A549 (cell line): ENCODE measurements around the gene OR6C2.

Source experiments
- CEBPB ChIP-seq, 2 experiments: fragments of >200 bp in 1 of 2; sonication (Bioruptor Twin) in 1 of 2; formaldehyde crosslinking in 1 of 2; IDR thresholded peaks; 2 replicates each; pipeline ENCODE4 v1.6.1; 2012 to 2016
- ELK1 ChIP-seq: fragments of 150-350 bp; IDR thresholded peaks from 2 replicates; pipeline ENCODE4 v1.6.1; 2014; ENCODE audit warnings: low read depth, mild to moderate bottlenecking, low read length
- JUNB ChIP-seq: fragments of >200 bp; sonication (Bioruptor Twin); formaldehyde crosslinking; IDR thresholded peaks from 2 replicates; pipeline ENCODE4 v1.6.1; 2016
- MYC ChIP-seq: IDR thresholded peaks from 2 replicates; pipeline ENCODE4 v1.6.1; 2012; ENCODE audit warnings: mild to moderate bottlenecking, inconsistent platforms, low read length, improper control_type of control experiment, borderline replicate concordance
- POLR2A ChIP-seq: IDR thresholded peaks from 2 replicates; pipeline ENCODE4 v1.6.1; 2012; ENCODE audit warnings: mild to moderate bottlenecking, low read length
- SMC3 ChIP-seq: fragments of >200 bp; sonication (Bioruptor Twin); formaldehyde crosslinking; IDR thresholded peaks from 3 replicates; pipeline ENCODE4 v1.6.1; 2018; ENCODE audit warnings: inconsistent platforms
- SREBF2 ChIP-seq: fragments of 450-650 bp; IDR thresholded peaks from 2 replicates; pipeline ENCODE4 v1.6.1; 2014; ENCODE audit warnings: mild to moderate bottlenecking, moderate library complexity
- USF2 ChIP-seq: fragments of 450-650 bp; IDR thresholded peaks from 2 replicates; pipeline ENCODE4 v1.6.1; 2014; ENCODE audit warnings: antibody characterized with exemption
- TF ChIP-seq, protein P1 (sequence below): fragments of >200 bp; sonication (Bioruptor Twin); formaldehyde crosslinking; IDR thresholded peaks from 3 replicates; pipeline ENCODE4 v1.5.1; 2016
- TF ChIP-seq, protein P2 (sequence below): IDR thresholded peaks from 2 replicates; pipeline ENCODE4 v1.6.1; 2012
- TF ChIP-seq, protein P3 (sequence below): fragments of 200-600 bp; sonication (generic); IDR thresholded peaks from 2 replicates; pipeline ENCODE4 v1.6.1; 2016; ENCODE audit warnings: antibody characterized with exemption, mild to moderate bottlenecking, moderate library complexity

GRCh38 chr12:55416961-55417360 lies 26.9 kb upstream of the OR6C2 start:
- TF ChIP-seq ELK1: no peak
- no peak for TF ChIP-seq SREBF2
- TF ChIP-seq, protein P1, sequence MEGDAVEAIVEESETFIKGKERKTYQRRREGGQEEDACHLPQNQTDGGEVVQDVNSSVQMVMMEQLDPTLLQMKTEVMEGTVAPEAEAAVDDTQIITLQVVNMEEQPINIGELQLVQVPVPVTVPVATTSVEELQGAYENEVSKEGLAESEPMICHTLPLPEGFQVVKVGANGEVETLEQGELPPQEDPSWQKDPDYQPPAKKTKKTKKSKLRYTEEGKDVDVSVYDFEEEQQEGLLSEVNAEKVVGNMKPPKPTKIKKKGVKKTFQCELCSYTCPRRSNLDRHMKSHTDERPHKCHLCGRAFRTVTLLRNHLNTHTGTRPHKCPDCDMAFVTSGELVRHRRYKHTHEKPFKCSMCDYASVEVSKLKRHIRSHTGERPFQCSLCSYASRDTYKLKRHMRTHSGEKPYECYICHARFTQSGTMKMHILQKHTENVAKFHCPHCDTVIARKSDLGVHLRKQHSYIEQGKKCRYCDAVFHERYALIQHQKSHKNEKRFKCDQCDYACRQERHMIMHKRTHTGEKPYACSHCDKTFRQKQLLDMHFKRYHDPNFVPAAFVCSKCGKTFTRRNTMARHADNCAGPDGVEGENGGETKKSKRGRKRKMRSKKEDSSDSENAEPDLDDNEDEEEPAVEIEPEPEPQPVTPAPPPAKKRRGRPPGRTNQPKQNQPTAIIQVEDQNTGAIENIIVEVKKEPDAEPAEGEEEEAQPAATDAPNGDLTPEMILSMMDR: no peak
- no peak for TF ChIP-seq MYC
- no peak for TF ChIP-seq SMC3
- TF ChIP-seq POLR2A: no peak
- no peak for TF ChIP-seq JUNB
- TF ChIP-seq USF2: no peak
- no peak for TF ChIP-seq CEBPB (IDR thresholded peaks at IDR 0.05)
- TF ChIP-seq, protein P2, sequence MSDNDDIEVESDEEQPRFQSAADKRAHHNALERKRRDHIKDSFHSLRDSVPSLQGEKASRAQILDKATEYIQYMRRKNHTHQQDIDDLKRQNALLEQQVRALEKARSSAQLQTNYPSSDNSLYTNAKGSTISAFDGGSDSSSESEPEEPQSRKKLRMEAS: no peak
- TF ChIP-seq, protein P3, sequence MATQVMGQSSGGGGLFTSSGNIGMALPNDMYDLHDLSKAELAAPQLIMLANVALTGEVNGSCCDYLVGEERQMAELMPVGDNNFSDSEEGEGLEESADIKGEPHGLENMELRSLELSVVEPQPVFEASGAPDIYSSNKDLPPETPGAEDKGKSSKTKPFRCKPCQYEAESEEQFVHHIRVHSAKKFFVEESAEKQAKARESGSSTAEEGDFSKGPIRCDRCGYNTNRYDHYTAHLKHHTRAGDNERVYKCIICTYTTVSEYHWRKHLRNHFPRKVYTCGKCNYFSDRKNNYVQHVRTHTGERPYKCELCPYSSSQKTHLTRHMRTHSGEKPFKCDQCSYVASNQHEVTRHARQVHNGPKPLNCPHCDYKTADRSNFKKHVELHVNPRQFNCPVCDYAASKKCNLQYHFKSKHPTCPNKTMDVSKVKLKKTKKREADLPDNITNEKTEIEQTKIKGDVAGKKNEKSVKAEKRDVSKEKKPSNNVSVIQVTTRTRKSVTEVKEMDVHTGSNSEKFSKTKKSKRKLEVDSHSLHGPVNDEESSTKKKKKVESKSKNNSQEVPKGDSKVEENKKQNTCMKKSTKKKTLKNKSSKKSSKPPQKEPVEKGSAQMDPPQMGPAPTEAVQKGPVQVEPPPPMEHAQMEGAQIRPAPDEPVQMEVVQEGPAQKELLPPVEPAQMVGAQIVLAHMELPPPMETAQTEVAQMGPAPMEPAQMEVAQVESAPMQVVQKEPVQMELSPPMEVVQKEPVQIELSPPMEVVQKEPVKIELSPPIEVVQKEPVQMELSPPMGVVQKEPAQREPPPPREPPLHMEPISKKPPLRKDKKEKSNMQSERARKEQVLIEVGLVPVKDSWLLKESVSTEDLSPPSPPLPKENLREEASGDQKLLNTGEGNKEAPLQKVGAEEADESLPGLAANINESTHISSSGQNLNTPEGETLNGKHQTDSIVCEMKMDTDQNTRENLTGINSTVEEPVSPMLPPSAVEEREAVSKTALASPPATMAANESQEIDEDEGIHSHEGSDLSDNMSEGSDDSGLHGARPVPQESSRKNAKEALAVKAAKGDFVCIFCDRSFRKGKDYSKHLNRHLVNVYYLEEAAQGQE: no peak
